Cardiac fibroblast (primary cell): ENCODE results near the gene DDX39B.
"Not testable (repeated sequence)": the region's sequence is repeated elsewhere in the genome, so short reads cannot be mapped to it uniquely, and the experiment has no call there.

Experiments used
- DNase-seq, 2 donors: peaks; one replicate each; pipeline versions ENCODE4 v3.0.0 to v3.0.0-alpha.2; 2010; ENCODE audit warnings: low read depth in 2 of 2
- H3K4me3 ChIP-seq, 2 donors: replicated peaks in 1 of 2; 1 replicate in 1 of 2; 2 replicates in 1 of 2; pipeline ENCODE4 v1.5.1; 2011; ENCODE audit warnings: low read depth in 2 of 2, low read length in 2 of 2, mild to moderate bottlenecking in 2 of 2, moderate library complexity in 1 of 2
- CTCF ChIP-seq: IDR thresholded peaks from one replicate; pipeline ENCODE4 v1.5.1; 2011; ENCODE audit warnings: low read depth, mild to moderate bottlenecking, low read length, inconsistent platforms

The DDX39B gene

GRCh38 chr6:31557443-31558317, 15.9 kb upstream of the DDX39B start:
- H3K4me3 ChIP-seq, result no peak overlapping the region
- no peak for TF ChIP-seq CTCF
- peak in 1 of 2 donors; percentile 25 for DNase-seq

GRCh38 chr6:31556307-31556706, 14.5 kb upstream of the DDX39B start:
- DNase-seq, result no peak
- no peak overlapping the region for H3K4me3 ChIP-seq
- TF ChIP-seq CTCF, result no peak

- peak; percentile 53 for TF ChIP-seq CTCF
- peak; percentile 75 to 79 for DNase-seq
- H3K4me3 ChIP-seq, result not testable (repeated sequence)
These were observed 9.6 kb upstream of the DDX39B start for GRCh38 chr6:31551371-31551770.

GRCh38 chr6:31548544-31548873, 6.7 kb upstream of the DDX39B start:
- peak overlapping the region in 1 of 2 donors; percentile 54 for H3K4me3 ChIP-seq
- no peak for TF ChIP-seq CTCF
- DNase-seq, result no peak

GRCh38 chr6:31547727-31548543, 6.1 kb upstream of the DDX39B start:
- TF ChIP-seq CTCF, result no peak
- H3K4me3 ChIP-seq, result peak overlapping the region; percentile 42 to 54
- DNase-seq, result no peak

GRCh38 chr6:31546958-31547726, 5.3 kb upstream of the DDX39B start, which contains the start of gene NFKBIL1:
Gene NFKBIL1, plus strand, starts transcription at chr6:31547608. Its CDS starts 87 bp downstream, at chr6:31547695.
- no peak for TF ChIP-seq CTCF
- peak within 1 kb of the TSS; percentile 42 to 54 for H3K4me3 ChIP-seq
- DNase-seq, result peak; percentile 99
